Skeletal muscle satellite cell (primary cell): ENCODE measurements around the gene SLCO1B1.

Source experiments
- H3K27me3 ChIP-seq: 2 replicates; pipeline ENCODE4 v1.7.0; 2013; ENCODE audit warnings: low read length; ENCODE audit not compliant: control insufficient read depth, insufficient read depth
- H3K36me3 ChIP-seq: 2 replicates; pipeline ENCODE4 v1.7.0; 2013; ENCODE audit warnings: mild to moderate bottlenecking, control low read depth, low read length; ENCODE audit not compliant: insufficient read depth
- H3K4me1 ChIP-seq: 2 replicates; pipeline ENCODE4 v1.7.0; 2013; ENCODE audit warnings: low read length; ENCODE audit not compliant: control insufficient read depth, insufficient read depth
- H3K4me2 ChIP-seq: 2 replicates; pipeline ENCODE4 v1.7.0; 2013; ENCODE audit warnings: mild to moderate bottlenecking, low read length
- H3K4me3 ChIP-seq: 2 replicates; pipeline ENCODE4 v1.7.0; 2013; ENCODE audit warnings: low read length
- H3K9ac ChIP-seq: 2 replicates; pipeline ENCODE4 v1.7.0; 2013; ENCODE audit warnings: mild to moderate bottlenecking, low read depth, low read length, moderate library complexity
- H3K9me3 ChIP-seq: replicated peaks from 2 replicates; pipeline ENCODE4 v1.7.0; 2013; ENCODE audit warnings: mild to moderate bottlenecking, control low read depth, low read length

SLCO1B1 gene

GRCh38 chr12:21223930-21224329 is 92.9 kb downstream of the SLCO1B1 start:
- no peak overlapping the region for H3K9ac ChIP-seq
- no peak overlapping the region for H3K4me3 ChIP-seq
- no peaks in the 10 kb centered on the region for H3K27me3 ChIP-seq
- H3K4me1 ChIP-seq, result no peaks in the 10 kb centered on the region
- no peaks in the 10 kb centered on the region for H3K9me3 ChIP-seq
- no peak overlapping the region for H3K4me2 ChIP-seq
- no peaks in the 10 kb centered on the region for H3K36me3 ChIP-seq

- no peaks in the 10 kb centered on the region for H3K4me1 ChIP-seq
- H3K4me2 ChIP-seq, result no peak overlapping the region
- no peaks in the 10 kb centered on the region for H3K27me3 ChIP-seq
- H3K4me3 ChIP-seq, result no peak overlapping the region
- H3K9ac ChIP-seq, result no peak overlapping the region
- H3K36me3 ChIP-seq, result no peaks in the 10 kb centered on the region
- no peaks in the 10 kb centered on the region for H3K9me3 ChIP-seq
Measured at GRCh38 chr12:21234395-21234794, 103.4 kb downstream of the SLCO1B1 start.

GRCh38 chr12:21239866-21240265 is 108.9 kb downstream of the SLCO1B1 start:
- Histone ChIP-seq H3K4me2 (no peak overlapping the region), H3K9ac (no peak overlapping the region), H3K9me3 (no peaks in the 10 kb centered on the region), H3K27me3 (no peaks in the 10 kb centered on the region), H3K36me3 (no peaks in the 10 kb centered on the region), H3K4me3 (no peak overlapping the region), H3K4me1 (no peaks in the 10 kb centered on the region)

- Histone ChIP-seq H3K9ac (no peak overlapping the region), H3K4me2 (no peak overlapping the region), H3K4me1 (no peaks in the 10 kb centered on the region), H3K27me3 (no peaks in the 10 kb centered on the region), H3K4me3 (no peak overlapping the region), H3K36me3 (no peaks in the 10 kb centered on the region), H3K9me3 (no peaks in the 10 kb centered on the region)
Measured at GRCh38 chr12:21248679-21249078, 117.7 kb downstream of the SLCO1B1 start.

GRCh38 chr12:21252070-21252469 is 121.1 kb downstream of the SLCO1B1 start:
- H3K9me3 ChIP-seq, result no peaks in the 10 kb centered on the region
- H3K4me1 ChIP-seq, result no peaks in the 10 kb centered on the region
- H3K4me3 ChIP-seq, result no peak overlapping the region
- no peaks in the 10 kb centered on the region for H3K36me3 ChIP-seq
- H3K27me3 ChIP-seq, result no peaks in the 10 kb centered on the region
- no peak overlapping the region for H3K9ac ChIP-seq
- H3K4me2 ChIP-seq, result no peak overlapping the region

- Histone ChIP-seq H3K4me2 (no peak overlapping the region), H3K9ac (no peak overlapping the region)
Measured at GRCh38 chr12:21257172-21257571, 126.2 kb downstream of the SLCO1B1 start.

GRCh38 chr12:21264232-21264631 is 133.2 kb downstream of the SLCO1B1 start:
- no peaks in the 10 kb centered on the region for H3K27me3 ChIP-seq
- no peaks in the 10 kb centered on the region for H3K9me3 ChIP-seq
- H3K4me1 ChIP-seq, result peaks cover 5% of the 10 kb centered on the region
- H3K9ac ChIP-seq, result no peak overlapping the region
- H3K4me3 ChIP-seq, result no peak overlapping the region
- H3K4me2 ChIP-seq, result no peak overlapping the region
- H3K36me3 ChIP-seq, result no peaks in the 10 kb centered on the region

More at GRCh38 chr12:21257172-21257571, 126.2 kb downstream of the SLCO1B1 start:
- Histone ChIP-seq H3K36me3 (no peaks in the 10 kb centered on the region), H3K27me3 (no peaks in the 10 kb centered on the region), H3K4me1 (no peaks in the 10 kb centered on the region), H3K4me3 (no peak overlapping the region), H3K9me3 (no peaks in the 10 kb centered on the region)

GRCh38 chr12:21265932-21266331 is 134.9 kb downstream of the SLCO1B1 start:
- Histone ChIP-seq H3K4me3 (no peak overlapping the region), H3K4me2 (no peak overlapping the region), H3K27me3 (no peaks in the 10 kb centered on the region), H3K9ac (no peak overlapping the region), H3K4me1 (peaks cover 5% of the 10 kb centered on the region), H3K36me3 (no peaks in the 10 kb centered on the region), H3K9me3 (no peaks in the 10 kb centered on the region)

GRCh38 chr12:21276826-21277225 is 145.8 kb downstream of the SLCO1B1 start:
- H3K36me3 ChIP-seq, result no peaks in the 10 kb centered on the region
- H3K27me3 ChIP-seq, result no peaks in the 10 kb centered on the region
- H3K4me1 ChIP-seq, result no peaks in the 10 kb centered on the region
- H3K4me3 ChIP-seq, result no peak overlapping the region
- no peak overlapping the region for H3K4me2 ChIP-seq
- H3K9ac ChIP-seq, result no peak overlapping the region
- no peaks in the 10 kb centered on the region for H3K9me3 ChIP-seq
